ENCODE results near the gene ADGRF1. TPM values are rescaled to one million over a fixed set of nuclear protein-coding genes. Genes with fewer than 3 reads are reported as not detected.
"Not testable (repeated sequence)": the region's sequence is repeated elsewhere in the genome, so short reads cannot be mapped to it uniquely, and the experiment has no call there.

Gene ADGRF1
- total and polyA plus RNA-seq, 11 donors = 0.23 TPM; not detected in 10

- 92 to 95% (median 93%) methylated on average over 1 of the region's 1 CpG for WGBS, 4 donors
- ATAC-seq (no peak), DNase-seq (no peak)
- Histone ChIP-seq H3K4me1 (peaks cover 0 to 11% (median 5%) of the 10 kb centered on the region in 12 donors), H3K36me3 (no peaks in the 10 kb centered on the region), H3K9me3 (peaks cover 0 to 7% (median 0%) of the 10 kb centered on the region in 12 donors), H3K4me3 (no peak overlapping the region), H3K27me3 (no peaks in the 10 kb centered on the region), H3K27ac (no peak overlapping the region)
- TF ChIP-seq CTCF (IDR thresholded peaks at IDR 0.05) (no peak), POLR2A (IDR thresholded peaks at IDR 0.05) (no peak)
- intact Hi-C loops (cut with DNase I) = no loop called here
Measured at GRCh38 chr6:47057830-47058540, 15.9 kb upstream of the ADGRF1 start.

GRCh38 chr6:47056832-47057231, 14.7 kb upstream of the ADGRF1 start:
- intact Hi-C loops (cut with DNase I) = no loop called here
- Histone ChIP-seq H3K4me1 (peaks cover 0 to 8% (median 4%) of the 10 kb centered on the region in 12 donors), H3K4me3 (no peak overlapping the region), H3K9me3 (no peaks in the 10 kb centered on the region), H3K27ac (no peak overlapping the region), H3K27me3 (no peaks in the 10 kb centered on the region), H3K36me3 (no peaks in the 10 kb centered on the region)
- TF ChIP-seq CTCF (IDR thresholded peaks at IDR 0.05) (no peak), POLR2A (IDR thresholded peaks at IDR 0.05) (no peak)
- DNase-seq = no peak
- WGBS, 4 donors = 93 to 97% (median 96%) methylated on average over 2 of the region's 2 CpGs
- no peak for ATAC-seq

GRCh38 chr6:47054302-47054701, 12.2 kb upstream of the ADGRF1 start:
- H3K4me1 ChIP-seq, H3K9me3 ChIP-seq, H3K36me3 ChIP-seq, H3K27me3 ChIP-seq, DNase-seq, H3K27ac ChIP-seq, H3K4me3 ChIP-seq, ATAC-seq: not testable (repeated sequence)
- WGBS, 4 donors = 92 to 100% (median 97%) methylated on average over 2 of the region's 2 CpGs
- intact Hi-C loops (cut with DNase I) = loop anchor here in 1 of 10 donors (5.0 kb wide), 1 partner anchor 632 kb away; no protein-coding TSS in a partner anchor

GRCh38 chr6:47048638-47049037, 6.5 kb upstream of the ADGRF1 start:
- TF ChIP-seq POLR2A (IDR thresholded peaks at IDR 0.05) (no peak), CTCF (IDR thresholded peaks at IDR 0.05) (no peak)

More at GRCh38 chr6:47048638-47049037, 6.5 kb upstream of the ADGRF1 start:
- ATAC-seq (no peak), DNase-seq (no peak)
- H3K9me3 ChIP-seq = no peaks in the 10 kb centered on the region
- no peaks in the 10 kb centered on the region for H3K27me3 ChIP-seq
- intact Hi-C loops (cut with DNase I) = loop anchor here in 5 of 10 donors (1.0 to 10.0 kb wide), 6 partner anchors 36 to 634 kb away; no protein-coding TSS in a partner anchor
- H3K27ac ChIP-seq = no peak overlapping the region
- H3K4me1 ChIP-seq = peaks cover 0 to 13% (median 5%) of the 10 kb centered on the region in 12 donors
- no peak overlapping the region for H3K4me3 ChIP-seq
- no peaks in the 10 kb centered on the region for H3K36me3 ChIP-seq
